Measurements from ENCODE around the gene WNT2B.

Gene WNT2B

GRCh38 chr1:112558634-112559033 is 49.9 kb downstream of the WNT2B start:
- ATAC-seq, result no peak
- no peaks in the 10 kb centered on the region for H3K27me3 Mint-ChIP-seq
- H3K4me1 Mint-ChIP-seq, result peaks cover 5% of the 10 kb centered on the region
- H3K36me3 Mint-ChIP-seq, result peaks cover 8% of the 10 kb centered on the region
- no peak overlapping the region for H3K4me3 Mint-ChIP-seq
- H3K27ac Mint-ChIP-seq, result no peak overlapping the region
- H3K9me3 Mint-ChIP-seq, result no peaks in the 10 kb centered on the region

GRCh38 chr1:112563341-112563740 is 54.6 kb downstream of the WNT2B start:
- Mint-ChIP-seq H3K27me3 (no peaks in the 10 kb centered on the region), H3K36me3 (peaks cover 20% of the 10 kb centered on the region), H3K9me3 (no peaks in the 10 kb centered on the region), H3K4me1 (no peaks in the 10 kb centered on the region), H3K27ac (no peak overlapping the region), H3K4me3 (no peak overlapping the region)
- no peak for ATAC-seq

- no peaks in the 10 kb centered on the region for H3K9me3 Mint-ChIP-seq
- H3K36me3 Mint-ChIP-seq, result peaks cover 23% of the 10 kb centered on the region
- H3K4me1 Mint-ChIP-seq, result no peaks in the 10 kb centered on the region
- no peak overlapping the region for H3K27ac Mint-ChIP-seq
- H3K27me3 Mint-ChIP-seq, result no peaks in the 10 kb centered on the region
- no peak for ATAC-seq
- no peak overlapping the region for H3K4me3 Mint-ChIP-seq
These were observed 55.3 kb downstream of the WNT2B start for GRCh38 chr1:112564081-112564480.

- no peak for ATAC-seq
- Mint-ChIP-seq H3K27me3 (no peaks in the 10 kb centered on the region), H3K36me3 (peaks cover 28% of the 10 kb centered on the region), H3K9me3 (no peaks in the 10 kb centered on the region), H3K27ac (no peak overlapping the region), H3K4me3 (no peak overlapping the region), H3K4me1 (no peaks in the 10 kb centered on the region)
These were observed 57.0 kb downstream of the WNT2B start for GRCh38 chr1:112565800-112566199.

- no peaks in the 10 kb centered on the region for H3K9me3 Mint-ChIP-seq
- no peaks in the 10 kb centered on the region for H3K4me1 Mint-ChIP-seq
- H3K4me3 Mint-ChIP-seq, result no peak overlapping the region
- no peak for ATAC-seq
- peaks cover 44% of the 10 kb centered on the region for H3K36me3 Mint-ChIP-seq
- no peak overlapping the region for H3K27ac Mint-ChIP-seq
- H3K27me3 Mint-ChIP-seq, result no peaks in the 10 kb centered on the region
These were observed 66.5 kb downstream of the WNT2B start for GRCh38 chr1:112575154-112575804.

GRCh38 chr1:112576240-112576639 is 67.5 kb downstream of the WNT2B start:
- Mint-ChIP-seq H3K36me3 (peaks cover 48% of the 10 kb centered on the region), H3K27ac (no peak overlapping the region), H3K27me3 (no peaks in the 10 kb centered on the region), H3K9me3 (no peaks in the 10 kb centered on the region), H3K4me3 (no peak overlapping the region), H3K4me1 (no peaks in the 10 kb centered on the region)
- ATAC-seq, result no peak

Data from stimulated activated memory B cell treated with anti-CD40 and anti-IgM and Interleukin-4, amounts not matched to agents 10 μg/mL and 1 μg/mL and 100 μg/mL, for 72 hours (primary cell).